Measurements from ENCODE around the gene CCHCR1.
"Not testable (repeated sequence)": the region's sequence is repeated elsewhere in the genome, so short reads cannot be mapped to it uniquely, and the experiment has no call there.

Gene CCHCR1, protein sequence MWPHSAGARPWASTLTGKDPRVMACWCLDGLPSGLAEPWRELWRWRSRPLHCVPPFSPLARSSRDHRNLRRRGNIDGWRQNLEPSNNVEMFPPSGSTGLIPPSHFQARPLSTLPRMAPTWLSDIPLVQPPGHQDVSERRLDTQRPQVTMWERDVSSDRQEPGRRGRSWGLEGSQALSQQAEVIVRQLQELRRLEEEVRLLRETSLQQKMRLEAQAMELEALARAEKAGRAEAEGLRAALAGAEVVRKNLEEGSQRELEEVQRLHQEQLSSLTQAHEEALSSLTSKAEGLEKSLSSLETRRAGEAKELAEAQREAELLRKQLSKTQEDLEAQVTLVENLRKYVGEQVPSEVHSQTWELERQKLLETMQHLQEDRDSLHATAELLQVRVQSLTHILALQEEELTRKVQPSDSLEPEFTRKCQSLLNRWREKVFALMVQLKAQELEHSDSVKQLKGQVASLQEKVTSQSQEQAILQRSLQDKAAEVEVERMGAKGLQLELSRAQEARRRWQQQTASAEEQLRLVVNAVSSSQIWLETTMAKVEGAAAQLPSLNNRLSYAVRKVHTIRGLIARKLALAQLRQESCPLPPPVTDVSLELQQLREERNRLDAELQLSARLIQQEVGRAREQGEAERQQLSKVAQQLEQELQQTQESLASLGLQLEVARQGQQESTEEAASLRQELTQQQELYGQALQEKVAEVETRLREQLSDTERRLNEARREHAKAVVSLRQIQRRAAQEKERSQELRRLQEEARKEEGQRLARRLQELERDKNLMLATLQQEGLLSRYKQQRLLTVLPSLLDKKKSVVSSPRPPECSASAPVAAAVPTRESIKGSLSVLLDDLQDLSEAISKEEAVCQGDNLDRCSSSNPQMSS

DNA sequence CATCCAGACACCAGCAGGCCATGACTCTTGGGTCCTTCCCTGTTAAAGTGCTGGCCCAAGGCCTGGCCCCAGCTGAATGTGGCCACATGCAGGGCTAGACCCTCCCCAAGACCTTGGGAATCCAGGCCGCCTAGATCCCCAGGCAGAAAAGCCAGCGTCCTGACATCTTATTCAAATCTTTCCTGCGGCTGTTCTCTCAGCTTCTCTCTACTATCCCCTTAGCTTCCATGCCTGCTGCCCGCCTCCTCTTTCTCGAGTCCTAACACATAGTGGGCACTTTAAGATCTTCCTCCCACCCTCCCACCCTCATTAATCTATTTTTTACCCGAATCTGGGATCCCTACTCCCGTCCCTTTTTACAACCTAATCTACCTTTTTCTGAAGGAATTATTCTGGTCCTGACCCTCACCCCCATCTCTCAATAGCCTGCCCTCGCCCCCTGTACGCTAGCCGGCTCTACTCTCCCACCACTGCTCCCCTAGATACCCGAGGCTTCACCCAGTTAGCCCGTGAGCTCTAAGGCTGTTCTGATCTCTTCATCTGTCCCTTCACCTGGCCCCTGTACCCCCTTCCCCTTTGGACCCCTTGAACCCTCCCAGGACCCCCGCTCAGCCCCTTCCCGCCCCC lies at the start of gene CCHCR1:
Gene CCHCR1 (minus strand): TSS at position 290 of the 627 bp plus-strand sequence. CDS start 202 bp downstream, at position 88.
- no peak for DNase-seq (ENCODE audit: low read depth in 1 of 2, low spot score in 1 of 2)

- no peak for DNase-seq (ENCODE audit: low read depth in 1 of 2, low spot score in 1 of 2)
Observed at GRCh38 chr6:31205638-31206037, 48.0 kb upstream of the CCHCR1 start.

- DNase-seq (ENCODE audit: low read depth in 1 of 2, low spot score in 1 of 2): no peak
Observed at GRCh38 chr6:31204751-31205145, 47.1 kb upstream of the CCHCR1 start.

- DNase-seq (ENCODE audit: low read depth in 1 of 2, low spot score in 1 of 2): peak in 1 of 2 donors; percentile 43
Observed at GRCh38 chr6:31203345-31203979, 45.9 kb upstream of the CCHCR1 start.

- DNase-seq (ENCODE audit: low read depth in 1 of 2, low spot score in 1 of 2): no peak
Observed at GRCh38 chr6:31202259-31203166, 44.9 kb upstream of the CCHCR1 start.

GRCh38 chr6:31199105-31199452 lies 41.5 kb upstream of the CCHCR1 start:
- DNase-seq (ENCODE audit: low read depth in 1 of 2, low spot score in 1 of 2): not testable (repeated sequence)

DNA sequence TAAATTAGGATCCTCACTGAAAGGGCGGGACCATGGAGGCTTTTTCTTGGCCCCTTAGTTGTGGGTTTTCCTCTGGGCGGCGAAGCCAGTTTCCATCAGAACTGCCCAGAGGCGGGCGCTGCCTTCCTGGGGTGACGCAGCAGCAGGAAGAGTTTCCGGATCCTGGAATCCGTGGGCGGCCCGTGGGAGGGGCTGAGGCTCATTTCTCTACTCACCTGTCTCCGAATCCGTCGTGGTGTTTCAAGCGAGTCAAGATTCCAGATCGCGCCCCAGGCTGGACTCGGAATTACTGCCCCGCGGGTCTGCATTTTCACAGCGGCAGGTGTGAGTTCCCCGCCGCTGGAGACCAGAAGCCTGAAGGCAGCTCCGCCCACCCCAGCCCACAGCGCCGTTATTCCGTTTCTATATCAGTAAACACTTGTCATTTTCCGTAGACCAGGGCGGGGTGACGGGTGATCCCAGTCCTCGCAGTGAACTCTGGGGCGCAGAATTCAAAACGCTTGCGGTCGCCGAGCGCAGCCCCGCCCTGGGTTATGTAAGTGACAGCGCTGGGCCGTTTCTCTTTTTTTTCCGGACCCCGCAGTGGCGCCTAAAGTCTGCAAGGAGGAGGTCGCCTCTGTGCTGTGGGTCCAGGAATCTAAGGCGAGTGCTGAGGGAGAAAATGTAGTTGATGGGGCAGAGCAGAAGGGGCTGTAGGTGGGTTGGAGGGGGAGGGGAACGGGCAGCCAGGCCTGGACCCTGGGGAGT lies 40.1 kb upstream of the CCHCR1 start:
- peak; percentile 84 to 88 for DNase-seq (ENCODE audit: low read depth in 1 of 2, low spot score in 1 of 2)

DNA sequence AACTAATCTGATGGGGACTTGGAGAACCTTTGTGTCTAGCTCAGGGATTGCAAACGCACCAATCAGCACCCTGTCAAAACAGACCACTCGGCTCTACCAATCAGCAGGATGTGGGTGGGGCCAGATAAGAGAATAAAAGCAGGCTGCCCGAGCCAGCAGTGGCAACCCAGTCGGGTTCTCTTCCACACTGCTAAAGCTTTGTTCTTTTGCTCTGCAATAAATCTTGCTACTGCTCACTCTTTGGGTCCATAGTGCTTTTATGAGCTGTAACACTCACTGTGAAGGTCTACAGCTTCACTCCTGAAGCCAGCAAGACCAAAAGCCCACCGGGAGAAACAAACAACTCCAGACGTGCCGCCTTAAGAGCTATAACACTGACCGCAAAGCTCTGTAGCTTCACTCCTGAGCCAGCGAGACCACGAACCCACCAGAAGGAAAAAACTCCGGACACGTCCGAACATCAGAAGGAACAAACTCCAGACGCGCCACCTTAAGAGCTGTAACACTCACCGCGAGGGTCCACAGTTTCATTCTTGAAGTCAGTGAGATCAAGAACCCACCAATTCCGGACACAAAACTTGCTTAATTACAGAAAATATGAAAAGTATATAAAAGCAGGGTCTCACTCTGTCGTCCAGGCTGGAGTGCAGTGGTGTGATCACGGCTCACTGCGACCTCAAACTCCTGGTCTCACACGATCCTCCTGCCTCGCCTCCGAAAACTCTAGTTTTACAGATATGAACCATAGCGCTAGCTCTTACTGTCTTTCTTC lies 38.8 kb upstream of the CCHCR1 start:
- DNase-seq (ENCODE audit: low read depth in 1 of 2, low spot score in 1 of 2): not testable (repeated sequence)

- not testable (repeated sequence) for DNase-seq (ENCODE audit: low read depth in 1 of 2, low spot score in 1 of 2)
Observed at GRCh38 chr6:31195308-31195979, 37.8 kb upstream of the CCHCR1 start.

DNA sequence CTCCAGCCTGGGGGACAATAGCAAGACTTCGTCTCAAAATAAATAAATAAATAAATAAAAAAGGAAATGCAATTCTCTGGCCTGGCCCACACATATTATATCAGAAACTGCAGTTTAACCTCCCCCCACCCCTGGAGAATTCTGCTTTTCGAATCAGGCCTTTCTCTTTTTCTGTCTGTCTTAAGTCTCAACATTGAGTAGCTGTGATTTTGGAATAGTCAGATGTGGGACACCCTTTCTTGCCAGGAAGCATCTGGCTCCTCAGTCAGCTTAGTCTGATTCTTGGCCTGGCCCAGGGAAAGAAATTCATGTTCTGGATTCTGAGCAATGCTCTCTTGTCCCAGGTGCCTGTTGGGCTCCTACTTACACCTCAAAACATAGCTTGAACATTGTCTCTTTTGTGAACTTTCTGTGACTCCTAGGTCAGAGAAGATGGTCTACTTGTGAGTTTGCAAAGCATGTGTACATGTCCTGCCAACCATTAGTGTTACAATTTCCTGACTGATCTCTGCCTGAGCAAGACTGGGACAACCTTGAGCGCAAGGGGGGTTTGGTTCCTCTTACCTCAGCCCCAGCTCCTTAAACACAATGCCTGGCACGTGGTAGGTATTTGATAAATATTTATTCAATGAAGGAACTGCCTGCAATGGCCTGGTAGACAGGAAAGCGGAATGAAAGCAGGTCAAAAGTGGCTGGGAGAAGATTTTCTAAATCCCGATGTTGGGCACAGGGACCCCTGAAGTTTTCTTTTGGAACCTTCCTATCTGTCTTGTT lies 36.6 kb upstream of the CCHCR1 start:
- DNase-seq (ENCODE audit: low read depth in 1 of 2, low spot score in 1 of 2): no peak

DNA sequence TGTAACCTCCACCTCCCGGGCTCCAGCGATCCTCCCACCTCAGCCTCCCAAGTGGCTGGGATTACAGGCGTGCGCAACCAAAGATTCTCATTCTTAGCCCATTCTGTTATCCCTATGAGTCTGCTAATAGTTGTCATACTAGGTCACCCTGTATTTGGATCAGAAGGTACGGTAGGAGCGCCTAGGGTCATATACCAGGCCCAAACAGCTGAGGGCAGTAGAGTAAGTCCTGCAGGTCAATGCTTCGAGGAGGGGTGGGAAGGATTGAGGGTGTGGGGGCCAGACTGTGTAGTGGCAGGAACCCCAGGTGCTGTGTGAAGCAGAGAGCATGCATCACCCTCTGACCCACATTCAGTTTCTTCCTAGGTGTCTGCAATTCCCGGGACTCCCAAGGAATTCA lies 35.6 kb upstream of the CCHCR1 start:
- DNase-seq (ENCODE audit: low read depth in 1 of 2, low spot score in 1 of 2): no peak

- DNase-seq (ENCODE audit: low read depth in 1 of 2, low spot score in 1 of 2): peak in 1 of 2 donors; percentile 19
Observed at GRCh38 chr6:31192431-31193105, 35.0 kb upstream of the CCHCR1 start.

- no peak for DNase-seq (ENCODE audit: low read depth in 1 of 2, low spot score in 1 of 2)
Observed at GRCh38 chr6:31190488-31190887, 32.9 kb upstream of the CCHCR1 start.

DNA sequence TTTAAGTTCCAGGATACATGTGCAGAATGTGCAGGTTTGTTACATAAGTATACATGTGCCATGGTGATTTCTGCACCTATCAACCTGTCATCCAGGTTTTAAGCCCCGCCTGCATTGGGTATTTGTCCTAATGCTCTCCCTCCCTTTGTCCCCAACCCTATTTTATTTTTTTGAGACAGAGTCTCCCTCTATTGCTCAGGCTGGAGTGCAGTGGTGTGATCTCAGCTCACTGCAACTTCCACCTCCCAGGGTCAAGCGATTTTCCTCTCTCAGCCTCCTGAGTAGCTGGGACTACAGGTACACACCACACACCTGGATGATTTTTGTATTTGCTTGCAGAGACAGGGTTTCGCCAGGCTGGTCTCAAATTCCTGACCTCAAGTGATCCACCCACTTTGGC lies 31.6 kb upstream of the CCHCR1 start:
- DNase-seq (ENCODE audit: low read depth in 1 of 2, low spot score in 1 of 2): not testable (repeated sequence)

GRCh38 chr6:31187780-31188194 lies 30.2 kb upstream of the CCHCR1 start:
- DNase-seq (ENCODE audit: low read depth in 1 of 2, low spot score in 1 of 2): no peak

- DNase-seq (ENCODE audit: low read depth in 1 of 2, low spot score in 1 of 2): no peak
Observed at GRCh38 chr6:31186052-31186734, 28.6 kb upstream of the CCHCR1 start.

Data from activated T-helper 1 cell treated with anti-CD3 and anti-CD28 coated beads, Interleukin-2, amount 50 U/mL, for 16 hours (primary cell).